ENCODE data around the gene CCDC92.

CCDC92 gene

GRCh38 chr12:123908884-123909725 is 63.5 kb downstream of the CCDC92 start:
- DNase-seq (ENCODE audit: low read depth) = no peak

- no peak for DNase-seq (ENCODE audit: low read depth)
Observed at GRCh38 chr12:123907726-123908476, 64.7 kb downstream of the CCDC92 start.

GRCh38 chr12:123906711-123907420 is 65.8 kb downstream of the CCDC92 start:
- no peak for DNase-seq (ENCODE audit: low read depth)

GRCh38 chr12:123905319-123905925 is 67.2 kb downstream of the CCDC92 start:
- peak; percentile 49 for DNase-seq (ENCODE audit: low read depth)

GRCh38 chr12:123903301-123904065 is 69.1 kb downstream of the CCDC92 start:
- no peak for DNase-seq (ENCODE audit: low read depth)

- DNase-seq (ENCODE audit: low read depth) = no peak
Observed at GRCh38 chr12:123902821-123903220, 69.8 kb downstream of the CCDC92 start.

- peak; percentile 15 for DNase-seq (ENCODE audit: low read depth)
Observed at GRCh38 chr12:123900871-123901376, 71.7 kb downstream of the CCDC92 start.

- no peak for DNase-seq (ENCODE audit: low read depth)
Observed at GRCh38 chr12:123899368-123899767, 73.3 kb downstream of the CCDC92 start.

- no peak for DNase-seq (ENCODE audit: low read depth)
Observed at GRCh38 chr12:123898673-123899072, 74.0 kb downstream of the CCDC92 start.

- no peak for DNase-seq (ENCODE audit: low read depth)
Observed at GRCh38 chr12:123897221-123897620, 75.4 kb downstream of the CCDC92 start.

- DNase-seq (ENCODE audit: low read depth) = no peak
Observed at GRCh38 chr12:123896767-123897166, 75.9 kb downstream of the CCDC92 start.

- DNase-seq (ENCODE audit: low read depth) = no peak
Observed at GRCh38 chr12:123895451-123895850, 77.2 kb downstream of the CCDC92 start.

- DNase-seq (ENCODE audit: low read depth) = no peak
Observed at GRCh38 chr12:123894823-123895345, 77.7 kb downstream of the CCDC92 start.

GRCh38 chr12:123893276-123893675 is 79.4 kb downstream of the CCDC92 start:
- DNase-seq (ENCODE audit: low read depth) = no peak

- DNase-seq (ENCODE audit: low read depth) = no peak
Observed at GRCh38 chr12:123892853-123893252, 79.8 kb downstream of the CCDC92 start.

- no peak for DNase-seq (ENCODE audit: low read depth)
Observed at GRCh38 chr12:123892180-123892559, 80.5 kb downstream of the CCDC92 start.

- DNase-seq (ENCODE audit: low read depth) = no peak
Observed at GRCh38 chr12:123891516-123892179, 81.0 kb downstream of the CCDC92 start.

- DNase-seq (ENCODE audit: low read depth) = no peak
Observed at GRCh38 chr12:123891011-123891410, 81.6 kb downstream of the CCDC92 start.

GRCh38 chr12:123890536-123890902 is 82.1 kb downstream of the CCDC92 start:
- no peak for DNase-seq (ENCODE audit: low read depth)

- no peak for DNase-seq (ENCODE audit: low read depth)
Observed at GRCh38 chr12:123889848-123890535, 82.6 kb downstream of the CCDC92 start.

Data from activated T-cell treated with anti-CD3 and anti-CD28 coated beads for 48 hours (primary cell).